SHP77 treated with DMSO at 0.1 percent for 48 hours (cell line): Measurements from ENCODE around the gene NR5A2.
"Not testable (repeated sequence)": the region's sequence is repeated elsewhere in the genome, so short reads cannot be mapped to it uniquely, and the experiment has no call there.

Source experiments
- DNase-seq: peaks from one replicate; lab custom pipeline; 2025; lab: John Stamatoyannopoulos, UW

Gene NR5A2

GRCh38 chr1:200165493-200166220 is 138.1 kb downstream of the NR5A2 start:
- no peak for DNase-seq

- DNase-seq, result no peak
Observed at GRCh38 chr1:200166411-200166810, 138.9 kb downstream of the NR5A2 start.

- DNase-seq, result no peak
Observed at GRCh38 chr1:200168926-200169325, 141.4 kb downstream of the NR5A2 start.

- no peak for DNase-seq
Observed at GRCh38 chr1:200172311-200172710, 144.8 kb downstream of the NR5A2 start.

DNA sequence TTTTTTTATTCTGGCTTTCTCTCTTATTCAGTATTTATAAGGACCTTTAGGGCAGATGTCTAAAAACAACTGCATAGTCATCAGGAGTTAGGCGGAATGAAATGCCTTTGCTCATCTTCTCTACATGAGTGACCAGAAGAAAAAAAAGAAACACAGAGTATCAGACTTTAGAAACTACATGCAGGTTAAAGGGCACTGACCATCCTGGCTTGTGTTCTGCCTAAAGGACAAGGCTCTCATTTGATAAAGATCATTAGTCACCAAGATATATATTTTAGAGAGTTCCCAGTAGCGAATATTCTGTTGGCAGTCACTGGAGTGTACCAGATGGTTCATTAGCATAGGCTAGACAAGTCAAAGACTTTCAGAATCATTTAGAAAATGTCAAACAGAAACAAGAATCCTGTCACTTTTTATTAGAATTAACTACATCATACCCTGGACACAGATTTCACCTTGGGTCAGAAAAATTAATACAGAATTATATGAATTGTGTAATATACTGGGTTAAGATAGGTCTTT is 145.6 kb downstream of the NR5A2 start:
- DNase-seq, result no peak

DNA sequence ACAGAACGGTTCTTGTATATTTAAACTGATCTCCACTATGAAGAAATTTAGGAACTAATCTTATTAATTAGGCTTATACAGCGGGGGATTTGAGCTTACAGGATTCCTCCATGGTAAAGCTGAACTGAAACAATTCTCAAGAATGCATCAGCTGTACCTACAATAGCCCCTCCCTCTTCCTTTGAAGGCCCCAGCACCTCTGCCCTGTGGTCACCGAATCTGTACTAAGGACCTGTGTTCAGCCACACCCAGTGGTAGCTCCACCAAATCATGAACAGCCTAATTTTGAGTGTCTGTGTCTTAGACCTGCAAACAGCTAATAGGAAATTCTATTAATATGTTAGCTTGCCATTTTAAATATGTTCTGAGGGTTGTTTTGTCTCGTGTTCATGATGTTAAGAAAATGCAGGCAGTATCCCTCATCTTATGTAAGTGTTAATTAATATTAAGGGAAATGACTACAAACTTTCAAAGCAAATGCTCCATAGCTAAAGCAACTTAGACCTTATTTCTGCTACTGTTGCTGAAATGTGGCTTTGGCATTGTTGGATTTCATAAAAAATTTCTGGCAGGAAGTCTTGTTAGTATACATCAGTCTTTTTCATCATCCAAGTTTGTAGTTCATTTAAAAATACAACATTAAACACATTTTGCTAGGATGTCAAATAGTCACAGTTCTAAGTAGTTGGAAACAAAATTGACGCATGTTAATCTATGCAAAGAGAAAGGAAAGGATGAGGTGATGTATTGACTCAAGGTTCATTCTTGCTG is 147.2 kb downstream of the NR5A2 start:
- DNase-seq, result no peak

GRCh38 chr1:200176181-200176580 is 148.7 kb downstream of the NR5A2 start:
- DNase-seq, result no peak

GRCh38 chr1:200176798-200177197 is 149.3 kb downstream of the NR5A2 start:
- DNase-seq, result no peak

DNA sequence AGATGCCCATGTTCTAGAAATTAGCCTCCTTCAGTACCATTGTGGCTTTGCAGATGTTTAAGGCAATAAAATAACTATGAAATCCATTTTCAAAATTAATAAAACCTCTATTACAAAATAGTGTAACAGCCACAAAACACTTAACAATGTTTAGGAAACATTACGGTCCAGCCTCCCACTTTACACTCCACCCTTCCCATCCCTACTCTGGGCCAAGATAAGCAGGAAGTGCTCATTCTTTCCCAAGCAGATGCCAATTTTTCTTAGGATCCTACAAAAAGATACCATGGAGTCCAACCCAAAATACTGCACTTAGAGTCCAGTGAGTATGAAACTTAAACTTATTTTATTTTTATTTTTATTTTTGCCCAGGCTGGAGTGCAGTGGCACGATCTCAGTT is 150.8 kb downstream of the NR5A2 start:
- no peak for DNase-seq

DNA sequence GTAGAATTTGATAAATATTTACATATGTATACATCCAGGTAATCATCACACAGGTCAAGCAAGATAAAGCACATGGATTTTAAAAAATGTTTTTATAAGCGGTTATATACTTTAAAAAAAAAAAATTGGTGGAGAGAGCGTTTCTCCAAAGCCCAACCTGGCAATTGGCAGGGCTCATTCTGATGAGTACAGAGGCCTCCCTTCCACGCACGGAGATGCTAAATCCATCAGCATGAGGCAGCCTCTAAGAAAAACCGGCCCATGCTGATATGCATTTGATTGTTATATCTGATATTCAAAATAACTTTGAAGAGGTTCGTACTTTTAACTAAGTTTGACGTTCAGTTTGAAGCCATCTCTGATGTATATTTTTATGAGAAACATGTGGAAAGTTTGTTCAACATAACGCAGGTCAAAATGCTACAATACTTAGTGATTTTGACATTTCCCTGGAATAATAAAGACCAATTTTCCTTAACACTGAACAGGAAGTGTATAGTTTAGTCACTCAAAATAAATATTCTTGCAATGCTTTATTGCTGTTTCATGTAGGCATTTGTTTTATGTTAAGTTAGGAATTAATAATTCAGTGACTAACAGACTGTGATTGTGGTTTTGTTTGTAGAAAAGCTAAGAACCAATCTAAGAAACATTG is 151.7 kb downstream of the NR5A2 start:
- DNase-seq, result no peak

DNA sequence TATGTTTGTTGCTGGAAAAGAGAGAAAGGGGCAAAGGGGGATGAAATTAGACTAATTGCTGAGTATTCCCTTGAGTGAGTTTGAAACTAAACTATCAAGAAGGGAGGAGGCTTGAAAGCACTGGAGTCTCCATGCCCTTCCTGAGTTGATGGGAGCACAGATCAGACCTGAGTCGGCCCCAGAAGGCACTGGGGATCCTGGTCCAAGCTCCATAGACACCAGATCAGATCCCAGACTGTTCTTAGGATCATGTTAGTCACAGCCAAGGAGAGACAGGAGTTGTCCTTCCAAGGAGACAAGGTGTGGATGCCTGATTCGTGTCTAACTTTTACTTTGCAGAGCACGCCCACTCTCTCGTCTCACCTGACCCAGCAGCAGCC is 152.3 kb downstream of the NR5A2 start:
- no peak for DNase-seq

GRCh38 chr1:200180821-200181220 is 153.3 kb downstream of the NR5A2 start:
- DNase-seq, result no peak

GRCh38 chr1:200181861-200182260 is 154.4 kb downstream of the NR5A2 start:
- DNase-seq, result no peak

GRCh38 chr1:200182701-200183100 is 155.2 kb downstream of the NR5A2 start:
- no peak for DNase-seq

- no peak for DNase-seq
Observed at GRCh38 chr1:200183637-200184036, 156.1 kb downstream of the NR5A2 start.

GRCh38 chr1:200184196-200184595 is 156.7 kb downstream of the NR5A2 start:
- DNase-seq, result no peak

- not testable (repeated sequence) for DNase-seq
Observed at GRCh38 chr1:200185191-200185590, 157.7 kb downstream of the NR5A2 start.

- not testable (repeated sequence) for DNase-seq
Observed at GRCh38 chr1:200187332-200187731, 159.8 kb downstream of the NR5A2 start.

DNA sequence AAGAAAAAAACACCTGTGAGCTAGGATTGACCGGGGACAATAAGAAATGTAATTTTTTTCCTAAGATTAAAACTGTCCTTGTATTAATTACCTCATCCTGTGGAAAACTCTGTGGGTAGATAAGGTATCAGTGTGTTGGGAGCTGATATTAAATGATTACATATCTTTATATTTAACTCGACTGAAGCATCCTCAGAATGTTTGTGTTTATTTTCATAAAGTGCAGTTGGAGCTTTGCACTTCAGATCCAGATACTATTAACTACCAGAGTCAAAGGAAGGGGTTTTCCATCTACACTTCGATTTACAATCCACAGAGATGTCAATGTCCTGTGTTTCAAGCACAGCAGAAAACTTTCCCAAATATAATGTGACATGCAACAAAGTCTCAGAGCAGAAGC is 164.5 kb downstream of the NR5A2 start:
- no peak for DNase-seq

DNA sequence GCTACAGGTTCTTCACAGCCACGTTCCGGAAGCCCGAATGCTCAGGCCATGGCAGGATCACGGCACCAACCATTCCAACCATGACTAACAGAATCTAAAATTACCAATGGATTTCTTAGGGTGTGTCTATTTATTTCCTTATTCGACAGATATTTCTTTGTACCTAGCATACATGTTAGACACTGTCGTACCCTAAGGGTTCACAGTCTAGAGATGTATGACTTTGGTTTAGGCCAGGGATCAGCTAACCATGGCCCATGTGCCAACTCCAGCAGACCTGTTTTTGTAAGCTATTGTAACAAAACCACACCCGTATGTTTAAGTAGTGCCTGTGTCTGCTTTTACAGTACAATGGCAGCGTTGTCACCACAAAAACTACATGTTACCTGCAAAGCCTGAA is 167.0 kb downstream of the NR5A2 start:
- no peak for DNase-seq

GRCh38 chr1:200198236-200198635 is 170.7 kb downstream of the NR5A2 start:
- no peak for DNase-seq

DNA sequence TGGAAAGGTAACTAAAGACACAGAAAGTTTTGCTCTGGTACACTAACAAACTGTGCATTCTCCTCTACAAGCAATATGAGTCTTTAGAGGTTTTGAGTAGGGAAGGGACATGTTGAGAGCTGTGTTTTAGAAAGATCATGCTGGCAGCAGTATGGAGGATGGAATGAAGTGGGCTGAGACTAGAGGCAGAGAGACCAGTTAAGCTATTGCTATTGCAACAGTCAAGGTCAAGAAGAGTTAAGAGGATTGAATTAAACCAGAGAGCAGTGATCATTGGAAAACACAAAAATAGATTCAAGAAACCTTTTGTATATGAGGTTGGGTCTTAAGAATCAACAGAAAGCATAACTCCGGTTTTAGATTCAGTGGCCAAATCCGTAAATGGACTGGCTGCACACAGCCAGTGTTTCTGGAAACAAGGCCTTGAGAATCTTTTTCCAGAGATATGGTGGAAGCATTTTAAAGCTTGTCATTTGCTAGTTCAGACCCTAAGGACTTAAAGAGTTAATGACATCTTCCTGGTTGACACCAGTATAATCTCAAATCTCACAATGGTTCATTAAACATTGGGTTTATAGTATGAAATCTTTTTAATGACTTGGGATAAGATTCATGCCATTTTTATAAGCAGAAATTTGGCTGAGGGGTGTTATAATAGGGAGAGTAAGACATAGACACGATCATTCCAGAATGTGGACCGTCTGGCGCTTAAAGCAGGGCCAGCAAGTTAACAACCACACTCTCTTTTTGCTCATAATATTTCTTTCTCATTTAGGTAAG is 177.9 kb downstream of the NR5A2 start:
- no peak for DNase-seq
